ENCODE results near the gene VDAC2.
"Not testable (repeated sequence)": the region's sequence is repeated elsewhere in the genome, so short reads cannot be mapped to it uniquely, and the experiment has no call there.

DNA sequence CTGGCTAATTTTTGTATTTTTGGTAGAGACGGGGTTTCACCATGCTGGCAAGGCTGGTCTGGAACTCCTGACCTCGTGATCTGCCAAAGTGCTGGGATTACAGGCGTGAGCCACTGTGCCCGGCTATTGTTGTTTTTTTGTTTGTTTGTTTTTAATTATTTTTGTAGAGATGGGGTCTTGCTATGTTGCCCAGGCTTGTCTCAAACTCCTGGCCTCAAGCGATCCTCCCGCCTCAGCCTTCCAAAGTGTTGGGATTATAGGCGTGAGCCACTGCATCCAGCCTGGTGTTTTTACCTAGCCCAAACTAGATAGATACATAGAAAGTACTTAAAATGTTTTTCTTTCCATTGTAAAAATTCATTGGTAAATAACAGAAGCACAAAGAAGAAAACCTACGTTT is 10.9 kb downstream of the VDAC2 start:
- not testable (repeated sequence) for TF ChIP-seq CTCF (IDR thresholded peaks at IDR 0.05); EZH2 (IDR thresholded peaks at IDR 0.05; ENCODE audit: borderline replicate concordance, insufficient read depth, low read depth, low read length, poor library complexity, severe bottlenecking)

Data from B cell (primary cell).